NCI-H1436 treated with DMSO at 0.1 percent for 48 hours (cell line): Measurements from ENCODE around the gene MTMR11.
"Not testable (repeated sequence)": the region's sequence is repeated elsewhere in the genome, so short reads cannot be mapped to it uniquely, and the experiment has no call there.

ENCODE experiments used
- DNase-seq: peaks from one replicate; lab custom pipeline; 2025; lab: John Stamatoyannopoulos, UW

The MTMR11 gene, protein sequence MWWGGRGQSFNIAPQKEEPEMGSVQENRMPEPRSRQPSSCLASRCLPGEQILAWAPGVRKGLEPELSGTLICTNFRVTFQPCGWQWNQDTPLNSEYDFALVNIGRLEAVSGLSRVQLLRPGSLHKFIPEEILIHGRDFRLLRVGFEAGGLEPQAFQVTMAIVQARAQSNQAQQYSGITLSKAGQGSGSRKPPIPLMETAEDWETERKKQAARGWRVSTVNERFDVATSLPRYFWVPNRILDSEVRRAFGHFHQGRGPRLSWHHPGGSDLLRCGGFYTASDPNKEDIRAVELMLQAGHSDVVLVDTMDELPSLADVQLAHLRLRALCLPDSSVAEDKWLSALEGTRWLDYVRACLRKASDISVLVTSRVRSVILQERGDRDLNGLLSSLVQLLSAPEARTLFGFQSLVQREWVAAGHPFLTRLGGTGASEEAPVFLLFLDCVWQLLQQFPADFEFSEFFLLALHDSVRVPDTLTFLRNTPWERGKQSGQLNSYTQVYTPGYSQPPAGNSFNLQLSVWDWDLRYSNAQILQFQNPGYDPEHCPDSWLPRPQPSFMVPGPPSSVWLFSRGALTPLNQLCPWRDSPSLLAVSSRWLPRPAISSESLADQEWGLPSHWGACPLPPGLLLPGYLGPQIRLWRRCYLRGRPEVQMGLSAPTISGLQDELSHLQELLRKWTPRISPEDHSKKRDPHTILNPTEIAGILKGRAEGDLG

GRCh38 chr1:149936170-149936991, at the start of gene MTMR11:
Gene MTMR11 (minus strand): TSS chr1:149936879. CDS start chr1:149936647, 232 bp downstream.
- no peak for DNase-seq

DNA sequence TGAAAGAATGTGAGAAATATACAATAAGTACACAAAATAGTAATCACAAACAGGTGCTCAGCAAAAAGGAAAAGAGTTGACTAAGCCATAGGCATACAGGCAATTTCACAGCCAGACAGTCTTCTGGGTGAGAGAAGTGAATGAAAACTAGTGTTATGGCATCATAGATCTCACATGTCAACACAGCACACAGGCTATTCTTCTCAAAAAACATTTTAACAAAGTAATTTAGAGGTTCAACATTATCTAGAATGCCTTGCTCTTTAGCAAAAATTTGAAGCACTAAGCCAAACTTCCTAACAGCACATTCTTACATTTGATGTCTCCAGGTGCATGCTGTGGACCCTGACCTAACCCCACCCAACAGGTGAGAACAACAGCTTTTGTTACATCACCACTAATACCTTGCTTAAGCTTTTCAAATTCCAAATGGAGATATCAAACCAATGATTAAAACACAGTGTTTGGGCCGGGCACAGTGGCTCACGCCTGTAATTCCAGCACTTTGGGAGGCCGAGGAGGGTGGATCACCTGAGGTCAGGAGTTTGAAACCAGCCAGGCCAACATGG, 43.4 kb upstream of the MTMR11 start:
- no peak for DNase-seq

DNA sequence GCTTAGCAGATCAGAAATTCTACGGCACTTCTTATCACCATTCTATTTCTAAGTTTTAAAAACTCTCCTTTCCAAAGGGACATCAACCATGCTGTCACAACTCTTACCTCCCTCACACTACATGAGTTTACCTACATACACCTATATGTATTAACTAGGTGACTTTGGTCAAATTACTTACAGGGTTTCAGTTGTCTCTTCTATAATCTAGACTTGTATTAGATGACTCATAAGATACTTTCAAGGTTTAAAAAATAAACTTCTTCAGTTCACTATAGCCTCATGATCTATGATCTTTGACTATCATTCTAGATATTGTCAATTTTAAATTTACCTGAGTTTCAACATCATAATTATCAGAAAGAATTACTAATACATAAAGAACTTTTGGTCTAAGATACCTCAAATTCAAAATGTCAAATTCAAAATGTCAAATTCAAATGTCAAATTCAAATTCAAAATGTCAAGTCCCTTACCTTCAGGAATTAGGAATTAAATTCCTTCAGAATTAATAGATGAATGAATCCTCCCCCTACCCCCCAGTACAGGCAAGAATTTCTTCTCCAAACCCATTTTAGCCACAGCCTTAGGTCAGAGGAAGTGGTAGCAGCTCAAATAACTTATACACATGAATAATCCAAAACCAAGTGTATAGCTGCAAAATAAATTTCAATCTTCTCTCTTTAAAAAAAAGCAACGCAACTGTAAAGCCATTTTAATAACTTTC, 42.7 kb upstream of the MTMR11 start:
- no peak for DNase-seq

DNA sequence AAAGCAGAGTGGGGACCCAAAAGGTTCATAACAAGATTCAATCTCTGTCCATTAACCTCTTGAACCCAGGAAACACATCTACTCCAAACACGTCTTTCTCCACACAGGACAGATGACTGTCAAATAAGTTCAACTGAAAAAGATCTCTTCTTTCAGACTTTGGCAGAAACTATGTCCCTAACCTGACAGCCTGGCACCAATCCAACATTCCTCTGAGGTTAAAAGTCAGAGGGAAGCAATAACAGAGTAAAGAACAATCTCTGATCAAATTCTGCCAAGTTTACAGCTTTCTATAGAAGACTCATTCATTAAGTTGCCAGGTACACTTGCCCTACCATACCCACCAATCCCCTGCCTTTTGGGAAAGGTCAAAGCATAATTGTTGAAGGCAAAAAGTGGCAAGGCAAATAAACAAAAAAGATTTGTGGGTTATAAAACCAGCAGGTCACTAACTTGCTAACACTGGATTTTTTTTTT, 41.9 kb upstream of the MTMR11 start:
- no peak for DNase-seq

DNA sequence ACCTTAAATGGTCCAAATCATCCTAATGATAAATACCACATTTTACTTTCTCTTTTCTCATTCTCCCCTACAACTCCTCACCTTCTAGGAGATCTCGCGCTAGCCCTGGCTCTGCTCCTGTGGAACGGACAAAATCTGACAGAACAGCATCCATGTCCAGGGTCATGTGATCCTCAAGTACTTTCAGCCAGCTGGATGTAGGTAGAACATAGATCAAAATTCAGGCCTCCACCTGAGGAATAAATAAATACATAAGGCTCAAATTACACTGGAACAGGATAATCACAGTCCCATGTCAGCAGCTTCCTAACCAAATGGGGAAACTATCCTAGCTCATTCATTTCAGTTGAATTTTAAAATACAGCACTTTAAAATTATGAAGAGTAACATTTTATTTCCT, 40.7 kb upstream of the MTMR11 start:
- no peak for DNase-seq

GRCh38 chr1:149972547-149972946, 35.9 kb upstream of the MTMR11 start:
- no peak for DNase-seq

DNA sequence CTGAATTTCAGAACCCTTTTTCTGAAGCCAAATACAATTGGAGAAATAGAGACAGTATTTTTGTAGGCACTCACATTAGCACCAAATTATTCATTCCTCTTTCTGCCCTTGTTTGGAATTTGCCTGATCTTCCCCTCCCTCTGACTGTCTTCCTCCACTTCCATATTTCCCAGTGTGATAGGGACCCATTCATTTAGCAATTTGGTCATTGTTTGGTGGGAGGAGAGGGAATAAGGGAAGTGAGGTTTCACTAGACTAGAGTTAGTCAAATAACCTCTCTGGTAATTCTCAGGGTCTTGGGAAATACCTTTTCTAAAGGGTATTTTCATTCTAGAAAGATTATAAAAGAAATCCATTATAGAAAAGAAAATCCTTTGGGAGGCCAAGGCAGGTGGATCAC, 31.0 kb upstream of the MTMR11 start:
- DNase-seq = no peak

DNA sequence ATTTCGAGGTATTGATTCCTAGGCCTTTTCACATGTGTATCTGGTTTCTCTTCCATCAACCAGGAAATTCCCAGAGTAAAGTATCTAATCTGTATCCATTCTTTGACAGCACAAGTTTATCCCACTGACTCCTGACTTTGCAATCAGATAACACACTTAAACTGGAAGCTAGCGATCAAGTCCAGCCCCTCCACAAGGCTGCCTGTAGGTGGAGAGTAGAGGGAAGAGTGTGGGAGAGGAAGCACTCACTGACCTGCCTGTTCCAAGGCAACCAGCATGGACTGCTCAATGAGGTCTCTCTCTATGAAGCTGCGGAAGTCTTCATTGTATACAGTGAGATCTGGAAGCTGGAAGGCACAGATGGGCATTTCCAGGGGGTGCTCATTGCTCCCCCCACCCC, 30.4 kb upstream of the MTMR11 start:
- no peak for DNase-seq

DNA sequence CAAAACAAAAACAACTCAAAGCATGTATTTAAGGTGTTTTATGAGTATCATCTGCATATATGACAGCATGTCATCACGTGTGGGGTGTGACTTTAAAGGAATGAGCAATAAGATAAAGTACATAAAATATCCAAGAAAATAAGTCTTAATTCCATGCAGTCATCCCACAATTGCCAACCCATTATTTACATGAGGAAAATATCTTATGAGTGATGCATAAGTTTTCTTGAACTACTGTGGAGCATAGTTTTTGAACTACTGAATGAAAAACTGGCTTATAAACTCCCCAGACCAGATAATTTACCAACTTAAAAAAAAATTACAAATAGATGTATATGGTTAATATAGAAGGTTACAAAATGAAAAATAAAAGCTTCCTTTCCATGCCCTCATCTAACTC, 29.7 kb upstream of the MTMR11 start:
- no peak for DNase-seq

DNA sequence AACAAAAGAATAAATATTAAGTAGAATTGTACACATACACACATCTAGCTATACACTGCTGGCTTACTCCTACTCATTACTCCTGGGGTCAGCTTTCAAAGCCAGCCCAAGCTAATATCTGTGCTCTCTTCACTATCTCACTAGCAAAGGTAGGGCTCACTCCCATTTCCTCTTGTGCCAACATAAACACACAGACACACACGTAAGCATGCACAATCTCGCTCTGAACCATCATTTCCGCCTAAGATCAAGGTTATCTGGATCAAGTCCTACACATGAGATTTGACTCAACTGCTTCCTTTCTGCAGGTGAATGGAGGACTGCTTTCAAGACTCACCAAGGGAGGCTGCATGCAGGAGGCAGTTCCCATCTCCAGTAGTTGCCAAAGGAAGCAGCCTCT, 28.8 kb upstream of the MTMR11 start:
- no peak for DNase-seq

DNA sequence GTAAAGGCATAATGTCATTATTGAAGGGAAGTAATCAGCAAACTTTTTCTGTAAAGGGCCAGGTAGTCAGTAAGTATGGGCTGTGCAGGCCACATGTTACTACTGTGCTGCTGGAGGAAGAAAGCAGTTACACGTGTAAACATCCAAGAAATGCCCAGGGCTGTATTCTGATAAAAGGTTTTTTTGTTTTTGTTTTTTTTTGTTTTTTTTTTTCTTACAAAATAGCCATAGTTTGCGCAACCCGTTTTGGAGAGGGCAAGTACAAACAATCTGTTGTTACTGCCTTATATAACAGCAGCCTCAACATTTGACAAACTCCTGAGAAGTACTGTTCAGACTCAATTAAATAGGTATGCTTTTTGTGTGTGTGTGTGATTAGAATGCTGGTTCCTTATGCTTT, 26.7 kb upstream of the MTMR11 start:
- DNase-seq = no peak

- DNase-seq = no peak
Observed at GRCh38 chr1:149962736-149963135, 26.1 kb upstream of the MTMR11 start.

DNA sequence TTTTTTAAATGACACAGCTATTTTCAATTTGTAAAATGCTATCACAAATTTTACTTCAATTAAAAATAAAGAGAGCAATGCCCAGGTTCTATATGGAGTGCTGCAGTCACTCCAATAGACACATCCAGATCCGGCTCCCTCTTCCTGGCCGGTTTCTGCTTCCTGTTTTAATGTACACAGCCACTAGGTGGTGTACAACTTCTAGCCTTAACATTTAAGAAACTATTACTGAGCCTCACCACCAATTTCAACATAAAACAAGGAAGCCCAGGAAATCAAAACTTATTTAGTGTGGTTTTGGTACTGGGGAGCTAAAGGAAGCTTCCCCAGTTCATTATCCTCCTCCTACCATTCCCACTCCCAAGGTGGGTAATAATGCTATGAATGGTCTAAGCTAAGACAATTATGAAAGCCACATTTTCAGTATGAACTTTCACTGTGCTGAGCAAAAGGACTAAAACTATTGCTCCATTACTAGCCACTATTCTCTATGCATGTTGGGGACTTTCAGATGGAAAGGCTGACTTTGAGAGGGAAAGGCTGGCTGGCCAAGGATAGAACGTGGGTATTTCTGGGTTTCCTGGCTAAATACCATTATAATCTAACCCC, 25.5 kb upstream of the MTMR11 start:
- DNase-seq = no peak

GRCh38 chr1:149957548-149957947, 20.9 kb upstream of the MTMR11 start:
- not testable (repeated sequence) for DNase-seq

DNA sequence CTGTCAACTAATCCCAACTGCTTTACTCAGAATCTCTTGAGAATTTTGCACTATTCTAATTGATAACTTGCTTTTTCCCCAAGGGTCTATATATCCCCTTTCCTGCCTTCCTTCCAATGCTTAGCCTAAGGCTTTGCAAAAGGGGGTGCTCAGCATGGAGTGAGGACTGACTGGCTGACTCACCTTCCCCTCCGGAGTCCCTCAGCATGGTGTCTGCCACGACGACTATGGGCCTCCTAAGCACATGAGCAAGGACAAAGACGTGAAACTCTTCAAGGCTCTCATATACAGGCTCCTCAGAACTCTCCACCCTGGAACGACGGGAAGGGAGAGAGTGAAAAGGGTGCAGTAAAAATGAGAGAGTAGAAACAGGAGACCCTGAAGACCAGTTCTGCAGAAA, 13.2 kb upstream of the MTMR11 start:
- no peak for DNase-seq

- DNase-seq = no peak
Observed at GRCh38 chr1:149945206-149945605, 8.5 kb upstream of the MTMR11 start.

DNA sequence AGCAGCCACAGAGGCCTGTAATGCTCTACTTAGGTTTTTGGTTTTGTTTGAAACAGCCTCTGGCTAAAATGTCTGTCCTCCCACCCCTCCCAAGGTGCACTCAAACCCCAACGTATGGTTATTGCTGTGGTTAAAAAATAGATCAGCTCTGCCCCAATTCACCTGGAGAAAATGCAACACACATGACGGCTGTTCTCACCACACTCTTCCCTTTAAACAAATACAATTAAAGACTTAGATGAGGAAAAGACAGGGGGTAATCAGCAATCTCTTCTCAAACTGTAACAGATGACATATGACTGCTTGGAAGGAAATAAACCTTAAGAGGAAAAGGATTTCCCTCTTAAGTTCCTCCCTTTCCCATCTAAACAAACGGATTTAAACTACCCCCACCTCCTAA, 6.2 kb upstream of the MTMR11 start:
- DNase-seq = no peak

- DNase-seq = no peak
Observed at GRCh38 chr1:149942207-149942606, 5.5 kb upstream of the MTMR11 start.

DNA sequence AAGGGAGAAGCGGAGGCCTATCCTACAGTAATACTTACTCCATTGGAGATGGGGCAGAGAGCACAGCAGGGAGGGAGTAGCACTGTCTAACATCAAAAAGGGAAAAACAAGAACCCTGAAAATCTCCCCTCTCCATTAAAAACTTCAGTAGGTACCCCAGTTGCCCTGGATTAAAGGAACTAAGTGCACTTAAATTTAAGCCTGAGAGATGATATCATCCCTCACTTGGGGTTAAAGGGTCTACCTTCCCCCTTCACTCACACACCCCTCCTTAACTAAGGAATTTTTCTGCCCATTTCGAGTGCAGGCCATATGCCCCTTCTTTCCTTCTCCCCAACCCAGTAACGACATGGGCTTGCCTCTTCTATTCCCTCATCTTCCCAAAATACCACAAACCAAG, 3.7 kb upstream of the MTMR11 start:
- DNase-seq = no peak

DNA sequence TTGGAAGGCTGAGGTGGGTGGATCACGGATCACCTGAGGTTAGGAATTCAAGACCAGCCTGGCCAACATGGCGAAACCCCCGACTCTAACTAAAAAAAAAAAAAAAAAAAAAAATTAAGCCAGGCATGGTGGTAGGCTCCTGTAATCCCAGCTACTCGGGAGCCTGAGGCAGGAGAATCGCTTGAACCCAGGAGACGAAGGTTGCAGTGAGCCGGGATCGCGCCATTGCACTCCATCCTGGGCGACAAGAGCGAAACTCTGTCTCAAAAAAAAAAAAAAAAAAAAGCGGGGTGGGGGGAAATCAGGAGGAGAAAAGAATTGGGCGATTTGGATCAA, 2.0 kb upstream of the MTMR11 start:
- not testable (repeated sequence) for DNase-seq

DNA sequence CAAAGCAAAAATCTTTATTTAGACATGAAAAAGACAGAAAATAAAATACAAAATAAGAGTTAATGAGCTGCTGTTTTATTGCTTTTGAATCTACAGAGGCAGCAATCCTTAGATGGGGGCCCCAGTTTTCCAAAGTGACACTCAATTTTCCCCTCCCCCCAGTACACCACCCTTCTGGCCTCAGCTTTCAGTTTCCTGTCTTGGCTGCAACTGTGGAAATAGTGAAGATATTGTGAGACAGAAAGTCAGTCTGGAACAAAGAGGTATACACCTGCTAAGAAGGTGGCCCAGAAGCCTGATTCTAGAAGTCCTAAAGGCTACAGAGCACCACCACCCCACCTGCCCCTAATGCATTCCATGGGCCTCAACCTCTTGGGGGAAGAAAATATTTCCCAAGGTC, 1.1 kb upstream of the MTMR11 start:
- DNase-seq = no peak
